ENCODE measurements around the gene XRCC4. TPM values are rescaled to one million over a fixed set of nuclear protein-coding genes. Genes with fewer than 3 reads are reported as not detected.

The XRCC4 gene
- 20.5 and 22.9 TPM in 2 replicates for total RNA-seq (2014; rRNA removed; shearing (Covaris generic))

- Histone ChIP-seq H3K27ac (peak within 1 kb of the TSS; percentile 88), H3K4me1 (peaks cover 5% of the 10 kb centered on the region; the same call in 1 of the 2 replicates), H3K4me3 (peak within 1 kb of the TSS; percentile 93), H3K9me3 (replicated peaks) (no peaks in the 10 kb centered on the region), H3K36me3 (peaks cover 3% of the 10 kb centered on the region), H3K27me3 (no peaks in the 10 kb centered on the region)
- DNase-seq = peak; percentile 98 to 99
Measured at GRCh38 chr5:83076742-83077661, at the start of gene XRCC4, which contains the start of gene TMEM167A. Gene XRCC4, plus strand, starts transcription at chr5:83077547. Its CDS starts 27,373 bp downstream, at chr5:83104920. Gene TMEM167A, minus strand, starts transcription at chr5:83077394. Its CDS starts 71 bp downstream, at chr5:83077323.

- DNase-seq = no peak
- Histone ChIP-seq H3K27ac (no peak overlapping the region), H3K9me3 (replicated peaks) (no peaks in the 10 kb centered on the region), H3K36me3 (no peaks in the 10 kb centered on the region), H3K4me1 (peaks cover 27% of the 10 kb centered on the region), H3K27me3 (no peaks in the 10 kb centered on the region), H3K4me3 (no peak overlapping the region)
Measured at GRCh38 chr5:83029912-83030311, 47.4 kb upstream of the XRCC4 start.

- no peak for DNase-seq
- no peak overlapping the region for H3K27ac ChIP-seq
- H3K9me3 ChIP-seq (replicated peaks) = no peaks in the 10 kb centered on the region
- no peak overlapping the region for H3K4me3 ChIP-seq
- H3K36me3 ChIP-seq = no peaks in the 10 kb centered on the region
- peaks cover 25% of the 10 kb centered on the region for H3K4me1 ChIP-seq
- no peaks in the 10 kb centered on the region for H3K27me3 ChIP-seq
Measured at GRCh38 chr5:83031381-83031780, 46.0 kb upstream of the XRCC4 start.

- H3K27me3 ChIP-seq = no peaks in the 10 kb centered on the region
- H3K4me1 ChIP-seq = peaks cover 14% of the 10 kb centered on the region; the same call in 1 of the 2 replicates
- DNase-seq = peak; percentile 9 to 51
- H3K9me3 ChIP-seq (replicated peaks) = no peaks in the 10 kb centered on the region
- no peak overlapping the region for H3K4me3 ChIP-seq
- no peak overlapping the region for H3K27ac ChIP-seq
- no peaks in the 10 kb centered on the region for H3K36me3 ChIP-seq
Measured at GRCh38 chr5:83034036-83034435, 43.3 kb upstream of the XRCC4 start.

- Histone ChIP-seq H3K4me1 (peaks cover 14% of the 10 kb centered on the region; the same call in 1 of the 2 replicates), H3K9me3 (replicated peaks) (no peaks in the 10 kb centered on the region), H3K36me3 (no peaks in the 10 kb centered on the region), H3K27ac (no peak overlapping the region), H3K27me3 (no peaks in the 10 kb centered on the region), H3K4me3 (no peak overlapping the region)
- DNase-seq = no peak
Measured at GRCh38 chr5:83034528-83035207, 42.7 kb upstream of the XRCC4 start.

GRCh38 chr5:83035373-83036100 is 41.8 kb upstream of the XRCC4 start:
- H3K27ac ChIP-seq = peak overlapping the region; percentile 50
- no peaks in the 10 kb centered on the region for H3K9me3 ChIP-seq (replicated peaks)
- H3K4me3 ChIP-seq = no peak overlapping the region
- peak; percentile 85 to 90 for DNase-seq
- no peaks in the 10 kb centered on the region for H3K27me3 ChIP-seq
- H3K36me3 ChIP-seq = no peaks in the 10 kb centered on the region
- peaks cover 14% of the 10 kb centered on the region; the same call in 1 of the 2 replicates for H3K4me1 ChIP-seq

- no peaks in the 10 kb centered on the region for H3K9me3 ChIP-seq (replicated peaks)
- no peaks in the 10 kb centered on the region for H3K36me3 ChIP-seq
- DNase-seq = no peak
- no peaks in the 10 kb centered on the region for H3K27me3 ChIP-seq
- peaks cover 14% of the 10 kb centered on the region; the same call in 1 of the 2 replicates for H3K4me1 ChIP-seq
- no peak overlapping the region for H3K27ac ChIP-seq
- H3K4me3 ChIP-seq = no peak overlapping the region
Measured at GRCh38 chr5:83036991-83037575, 40.3 kb upstream of the XRCC4 start.

GRCh38 chr5:83038924-83039323 is 38.4 kb upstream of the XRCC4 start:
- DNase-seq = no peak
- Histone ChIP-seq H3K4me1 (peaks cover 14% of the 10 kb centered on the region; the same call in 1 of the 2 replicates), H3K36me3 (no peaks in the 10 kb centered on the region), H3K9me3 (replicated peaks) (no peaks in the 10 kb centered on the region), H3K4me3 (no peak overlapping the region), H3K27ac (no peak overlapping the region), H3K27me3 (no peaks in the 10 kb centered on the region)

GRCh38 chr5:83042507-83042906 is 34.8 kb upstream of the XRCC4 start:
- Histone ChIP-seq H3K4me1 (no peaks in the 10 kb centered on the region), H3K27me3 (no peaks in the 10 kb centered on the region), H3K27ac (no peak overlapping the region), H3K9me3 (replicated peaks) (no peaks in the 10 kb centered on the region), H3K4me3 (no peak overlapping the region), H3K36me3 (no peaks in the 10 kb centered on the region)
- DNase-seq = no peak

- peaks cover 6% of the 10 kb centered on the region for H3K36me3 ChIP-seq
- H3K4me1 ChIP-seq = peaks cover 4% of the 10 kb centered on the region; the same call in 1 of the 2 replicates
- no peak overlapping the region for H3K4me3 ChIP-seq
- no peak overlapping the region for H3K27ac ChIP-seq
- H3K9me3 ChIP-seq (replicated peaks) = no peaks in the 10 kb centered on the region
- no peaks in the 10 kb centered on the region for H3K27me3 ChIP-seq
- DNase-seq = no peak
Measured at GRCh38 chr5:83044926-83045325, 32.4 kb upstream of the XRCC4 start.

GRCh38 chr5:83048277-83048676 is 29.1 kb upstream of the XRCC4 start:
- Histone ChIP-seq H3K9me3 (replicated peaks) (no peaks in the 10 kb centered on the region; the same call in 1 of the 2 replicates), H3K4me1 (peaks cover 26% of the 10 kb centered on the region), H3K27me3 (no peaks in the 10 kb centered on the region), H3K36me3 (peaks cover 21% of the 10 kb centered on the region), H3K4me3 (no peak overlapping the region), H3K27ac (no peak overlapping the region)
- DNase-seq = no peak

GRCh38 chr5:83048811-83049210 is 28.5 kb upstream of the XRCC4 start:
- Histone ChIP-seq H3K4me3 (no peak overlapping the region), H3K36me3 (peaks cover 23% of the 10 kb centered on the region), H3K4me1 (peaks cover 26% of the 10 kb centered on the region), H3K27ac (no peak overlapping the region), H3K27me3 (no peaks in the 10 kb centered on the region), H3K9me3 (replicated peaks) (no peaks in the 10 kb centered on the region; the same call in 1 of the 2 replicates)
- DNase-seq = no peak

- 0 out of 2 replicates have a peak overlapping the region, but pooled peaks have one; percentile 66 for H3K27ac ChIP-seq
- no peak for DNase-seq
- peaks cover 29% of the 10 kb centered on the region for H3K36me3 ChIP-seq
- H3K9me3 ChIP-seq (replicated peaks) = no peaks in the 10 kb centered on the region; the same call in 1 of the 2 replicates
- H3K27me3 ChIP-seq = no peaks in the 10 kb centered on the region
- no peak overlapping the region for H3K4me3 ChIP-seq
- peaks cover 26% of the 10 kb centered on the region for H3K4me1 ChIP-seq
Measured at GRCh38 chr5:83049370-83049885, 27.9 kb upstream of the XRCC4 start.
